HepG2 (cell line): ENCODE data around the gene CDC42BPG. TPM values are rescaled to one million over a fixed set of nuclear protein-coding genes. Genes with fewer than 3 reads are reported as not detected.
A peak's percentile ranks its signal among the peaks of the same experiment; 100 is the strongest.

Source experiments
- ELF3 ChIP-seq: IDR thresholded peaks from 2 replicates; pipeline ENCODE4 v1.6.1; 2016; ENCODE audit warnings: missing genetic modification reagents, missing compliant biosample characterization
- KIAA2018 ChIP-seq: sonication (generic); formaldehyde crosslinking; IDR thresholded peaks from 2 replicates; pipeline ENCODE4 v1.5.0; 2020; ENCODE audit warnings: mild to moderate bottlenecking, missing genetic modification reagents, borderline replicate concordance
- KLF6 ChIP-seq: IDR thresholded peaks from 2 replicates; pipeline ENCODE4 v1.8.0; 2016; ENCODE audit warnings: missing biosample characterization, missing genetic modification reagents
- NFKBIZ ChIP-seq: IDR thresholded peaks from 2 replicates; pipeline ENCODE4 v1.6.1; 2018; ENCODE audit warnings: missing genetic modification reagents, missing compliant biosample characterization
- TFDP2 ChIP-seq: sonication (generic); formaldehyde crosslinking; IDR thresholded peaks from 2 replicates; pipeline ENCODE4 v1.4.0; 2020; ENCODE audit warnings: missing genetic modification reagents
- ZBTB21 ChIP-seq: sonication (generic); formaldehyde crosslinking; IDR thresholded peaks from 2 replicates; pipeline ENCODE4 v1.4.0; 2020; ENCODE audit warnings: missing genetic modification reagents
- ZBTB34 ChIP-seq: sonication (generic); formaldehyde crosslinking; IDR thresholded peaks from 2 replicates; pipeline ENCODE4 v1.8.0; 2022; ENCODE audit warnings: mild to moderate bottlenecking, missing genetic modification reagents
- ZNF512B ChIP-seq: sonication (generic); formaldehyde crosslinking; IDR thresholded peaks from 2 replicates; pipeline ENCODE4 v1.5.1; 2020; ENCODE audit warnings: missing genetic modification reagents, mild to moderate bottlenecking, borderline replicate concordance
- ZNF543 ChIP-seq: sonication (generic); formaldehyde crosslinking; IDR thresholded peaks from 2 replicates; pipeline ENCODE4 v1.4.0; 2020; ENCODE audit warnings: mild to moderate bottlenecking, missing genetic modification reagents
- ZNF547 ChIP-seq: sonication (generic); formaldehyde crosslinking; IDR thresholded peaks from 2 replicates; pipeline ENCODE4 v1.5.1; 2020; ENCODE audit warnings: mild to moderate bottlenecking, missing genetic modification reagents
- ZNF670 ChIP-seq: sonication (generic); formaldehyde crosslinking; IDR thresholded peaks from 2 replicates; pipeline ENCODE4 v1.8.0; 2022; ENCODE audit warnings: mild to moderate bottlenecking, missing genetic modification reagents, borderline replicate concordance
- ZNF709 ChIP-seq: sonication (generic); formaldehyde crosslinking; IDR thresholded peaks from 2 replicates; pipeline ENCODE4 v1.5.0; 2020; ENCODE audit warnings: mild to moderate bottlenecking, missing genetic modification reagents
- polyA plus RNA-seq, 8 experiments: library from polyadenylated mRNA; depleted of rRNA in 3 of 8; stranded (reverse) in 7 of 8; unstranded in 1 of 8; fragments of >200 nt; fragmentation: Illumina TruSeq in 4 of 8; extraction: Trizol in 4 of 8; gene quantifications; 2 replicates each; pipeline versions ENCODE4 v1.2.1 to v1.2.3, GENCODE V29; 2011 to 2016; ENCODE audit warnings: low read depth in 4 of 8, missing spikeins in 1 of 8, mixed read lengths in 1 of 8; ENCODE audit not compliant: insufficient read depth in 1 of 8
- total RNA-seq, 5 experiments: library from RNA; depleted of rRNA; stranded (reverse); fragments of >200 nt; fragmentation: Illumina TruSeq; extraction: Trizol; gene quantifications; 2 replicates each; pipeline ENCODE4 v1.2.3, GENCODE V29; 2016; ENCODE audit warnings: low read depth in 1 of 5

CDC42BPG gene
- total and polyA plus RNA-seq, 2 of the 13 experiments (the other 11 are each of a cell fraction or from before 2014, with no cell fraction given): 0.55 to 1.4 TPM

- TF ChIP-seq TFDP2: peak; percentile 54
- TF ChIP-seq ZNF709 (CRISPR knock-in tag): peak; percentile 87; the same call in 1 of the 2 replicates
- TF ChIP-seq ZNF670: peak; percentile 89; the same call in 1 of the 2 replicates
- TF ChIP-seq ZNF543: peak; percentile 74
- TF ChIP-seq ELF3 (CRISPR knock-in tag): peak; percentile 99
- TF ChIP-seq ZNF512B (CRISPR knock-in tag): no peak
- TF ChIP-seq KIAA2018: no peak; the same call in 1 of the 2 replicates
- no peak; the same call in 1 of the 2 replicates for TF ChIP-seq ZBTB21 (CRISPR knock-in tag)
- 0 out of 2 replicates have a peak, but pooled peaks have one; percentile 45 for TF ChIP-seq ZNF547 (CRISPR knock-in tag)
- 0 out of 2 replicates have a peak, but pooled peaks have one; percentile 28 for TF ChIP-seq ZBTB34 (CRISPR knock-in tag)
- peak; percentile 53; the same call in 1 of the 2 replicates for TF ChIP-seq NFKBIZ
- peak; percentile 72; the same call in 1 of the 2 replicates for TF ChIP-seq KLF6
These were observed 49.0 kb upstream of the CDC42BPG start (continued) for GRCh38 chr11:64893194-64894069.
